Hematopoietic multipotent progenitor cell treated with erythropoietin and hydrocortisone succinate and interleukin-3 and kit ligand, for 4 days (in vitro differentiated cells): Measurements from ENCODE around the gene SRP72.
"Not testable (repeated sequence)": the region's sequence is repeated elsewhere in the genome, so short reads cannot be mapped to it uniquely, and the experiment has no call there.

Source experiments
- DNase-seq: peaks from one replicate; pipeline ENCODE4 v3.0.0-alpha.2; 2015

SRP72 gene

GRCh38 chr4:56467284-56468096, at the start of gene SRP72:
Gene SRP72, plus strand, starts transcription at chr4:56467617. Its CDS starts 19 bp downstream, at chr4:56467636.
- peak; percentile 98 for DNase-seq

GRCh38 chr4:56424176-56424575, 43.2 kb upstream of the SRP72 start:
- DNase-seq: no peak

- peak; percentile 76 for DNase-seq
Measured at GRCh38 chr4:56424697-56425514, 42.5 kb upstream of the SRP72 start.

GRCh38 chr4:56425518-56425917, 41.9 kb upstream of the SRP72 start:
- DNase-seq: no peak

GRCh38 chr4:56426273-56426672, 41.1 kb upstream of the SRP72 start:
- DNase-seq: no peak

GRCh38 chr4:56427179-56427578, 40.2 kb upstream of the SRP72 start:
- DNase-seq: no peak

- DNase-seq: no peak
Measured at GRCh38 chr4:56430203-56430602, 37.2 kb upstream of the SRP72 start.

GRCh38 chr4:56433280-56433679, 34.1 kb upstream of the SRP72 start:
- no peak for DNase-seq

- peak; percentile 85 for DNase-seq
Measured at GRCh38 chr4:56434599-56435139, 32.7 kb upstream of the SRP72 start.

GRCh38 chr4:56435140-56435926, 32.1 kb upstream of the SRP72 start, which contains the start of gene PPAT:
Gene PPAT, minus strand, starts transcription at chr4:56435615. Its CDS starts 138 bp downstream, at chr4:56435477.
- peak; percentile 99 for DNase-seq

- no peak for DNase-seq
Measured at GRCh38 chr4:56438766-56439165, 28.7 kb upstream of the SRP72 start.

GRCh38 chr4:56440983-56441382, 26.4 kb upstream of the SRP72 start:
- DNase-seq: no peak

GRCh38 chr4:56444719-56445118, 22.7 kb upstream of the SRP72 start:
- no peak for DNase-seq

GRCh38 chr4:56445699-56446098, 21.7 kb upstream of the SRP72 start:
- DNase-seq: no peak

- DNase-seq: no peak
Measured at GRCh38 chr4:56448301-56448700, 19.1 kb upstream of the SRP72 start.

GRCh38 chr4:56449475-56449874, 17.9 kb upstream of the SRP72 start:
- DNase-seq: not testable (repeated sequence)

GRCh38 chr4:56450342-56450741, 17.1 kb upstream of the SRP72 start:
- DNase-seq: no peak

- no peak for DNase-seq
Measured at GRCh38 chr4:56460085-56460484, 7.3 kb upstream of the SRP72 start.

GRCh38 chr4:56462157-56462556, 5.3 kb upstream of the SRP72 start:
- DNase-seq: no peak

GRCh38 chr4:56463711-56464110, 3.7 kb upstream of the SRP72 start:
- DNase-seq: peak; percentile 31

GRCh38 chr4:56464581-56464980, 2.8 kb upstream of the SRP72 start:
- no peak for DNase-seq

GRCh38 chr4:56465599-56466295, 1.7 kb upstream of the SRP72 start:
- no peak for DNase-seq
